ENCODE measurements around the gene TEDC2. TPM values are rescaled to one million over a fixed set of nuclear protein-coding genes. Genes with fewer than 3 reads are reported as not detected.

The TEDC2 gene
- total RNA-seq, 3 donors from 2014 or later (not counting 1 experiment from before 2014, with no cell fraction given), result 0.47 to 2.2 (median 0.55) TPM

- Histone ChIP-seq H3K4me3 (ENCODE audit: low read length) (peak overlapping the region; percentile 70), H3K27me3 (ENCODE audit: control insufficient read depth, insufficient read depth, low read length) (no peaks in the 10 kb centered on the region), H3K4me1 (ENCODE audit: control insufficient read depth, insufficient read depth, low read length) (peaks cover 20% of the 10 kb centered on the region), H3K9me3 (ENCODE audit: control insufficient read depth, insufficient read depth, low read length) (no peaks in the 10 kb centered on the region), H3K27ac (ENCODE audit: low read length) (no peak overlapping the region), H3K36me3 (ENCODE audit: control insufficient read depth, insufficient read depth, low read length) (peaks cover 11% of the 10 kb centered on the region)
- ATAC-seq (no peak), DNase-seq (peak in 1 of 2 donors; percentile 43)
- H3K27me3 Mint-ChIP-seq (ENCODE audit: low read depth in 2 of 2), result no peaks in the 10 kb centered on the region
- H3K4me3 Mint-ChIP-seq, result peak overlapping the region; percentile 93
- H3K36me3 Mint-ChIP-seq, result no peaks in the 10 kb centered on the region
- peak overlapping the region; percentile 68 to 83 for H3K27ac Mint-ChIP-seq
- H3K4me1 Mint-ChIP-seq, result peaks cover 25 to 26% of the 10 kb centered on the region in 2 donors
- TF ChIP-seq, protein P1, sequence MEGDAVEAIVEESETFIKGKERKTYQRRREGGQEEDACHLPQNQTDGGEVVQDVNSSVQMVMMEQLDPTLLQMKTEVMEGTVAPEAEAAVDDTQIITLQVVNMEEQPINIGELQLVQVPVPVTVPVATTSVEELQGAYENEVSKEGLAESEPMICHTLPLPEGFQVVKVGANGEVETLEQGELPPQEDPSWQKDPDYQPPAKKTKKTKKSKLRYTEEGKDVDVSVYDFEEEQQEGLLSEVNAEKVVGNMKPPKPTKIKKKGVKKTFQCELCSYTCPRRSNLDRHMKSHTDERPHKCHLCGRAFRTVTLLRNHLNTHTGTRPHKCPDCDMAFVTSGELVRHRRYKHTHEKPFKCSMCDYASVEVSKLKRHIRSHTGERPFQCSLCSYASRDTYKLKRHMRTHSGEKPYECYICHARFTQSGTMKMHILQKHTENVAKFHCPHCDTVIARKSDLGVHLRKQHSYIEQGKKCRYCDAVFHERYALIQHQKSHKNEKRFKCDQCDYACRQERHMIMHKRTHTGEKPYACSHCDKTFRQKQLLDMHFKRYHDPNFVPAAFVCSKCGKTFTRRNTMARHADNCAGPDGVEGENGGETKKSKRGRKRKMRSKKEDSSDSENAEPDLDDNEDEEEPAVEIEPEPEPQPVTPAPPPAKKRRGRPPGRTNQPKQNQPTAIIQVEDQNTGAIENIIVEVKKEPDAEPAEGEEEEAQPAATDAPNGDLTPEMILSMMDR (IDR thresholded peaks at IDR 0.05), result no peak
- H3K9me3 Mint-ChIP-seq, result no peaks in the 10 kb centered on the region
- WGBS (ENCODE audit: insufficient coverage), result 38% methylated on average over 28 of the region's 28 CpGs
- intact Hi-C loops (cut with micrococcal nuclease), result no loop called here
Observed at GRCh38 chr16:2428051-2428783, 31.7 kb upstream of the TEDC2 start.

DNA sequence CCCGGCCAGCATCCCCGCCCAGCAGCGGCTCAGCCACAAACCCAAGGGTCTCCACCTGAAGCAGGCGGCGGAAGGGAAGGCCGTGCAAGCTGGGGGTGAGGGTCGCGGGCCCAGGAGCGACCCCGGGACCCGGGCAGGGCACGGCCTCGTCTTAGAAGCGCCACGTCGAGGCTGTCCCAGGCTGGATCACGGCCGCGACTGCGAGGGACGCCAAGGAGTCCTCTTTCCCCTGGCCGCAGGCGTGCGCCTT is 31.2 kb upstream of the TEDC2 start:
- Mint-ChIP-seq H3K4me3 (peak overlapping the region; percentile 93), H3K27ac (peak overlapping the region; percentile 68 to 83), H3K4me1 (peaks cover 25 to 26% of the 10 kb centered on the region in 2 donors), H3K36me3 (no peaks in the 10 kb centered on the region), H3K9me3 (no peaks in the 10 kb centered on the region), H3K27me3 (ENCODE audit: low read depth in 2 of 2) (no peaks in the 10 kb centered on the region)
- TF ChIP-seq, protein P1 (IDR thresholded peaks at IDR 0.05), result no peak
- DNase-seq (no peak), ATAC-seq (no peak)
- no peaks in the 10 kb centered on the region for H3K9me3 ChIP-seq (ENCODE audit: control insufficient read depth, insufficient read depth, low read length)
- peak overlapping the region; percentile 70 for H3K4me3 ChIP-seq (ENCODE audit: low read length)
- under 1% methylated on average over 24 of the region's 24 CpGs for WGBS (ENCODE audit: insufficient coverage)
- no peaks in the 10 kb centered on the region for H3K27me3 ChIP-seq (ENCODE audit: control insufficient read depth, insufficient read depth, low read length)
- H3K36me3 ChIP-seq (ENCODE audit: control insufficient read depth, insufficient read depth, low read length), result peaks cover 12% of the 10 kb centered on the region
- intact Hi-C loops (cut with micrococcal nuclease), result no loop called here
- H3K4me1 ChIP-seq (ENCODE audit: control insufficient read depth, insufficient read depth, low read length), result peaks cover 19% of the 10 kb centered on the region
- no peak overlapping the region for H3K27ac ChIP-seq (ENCODE audit: low read length)

DNA sequence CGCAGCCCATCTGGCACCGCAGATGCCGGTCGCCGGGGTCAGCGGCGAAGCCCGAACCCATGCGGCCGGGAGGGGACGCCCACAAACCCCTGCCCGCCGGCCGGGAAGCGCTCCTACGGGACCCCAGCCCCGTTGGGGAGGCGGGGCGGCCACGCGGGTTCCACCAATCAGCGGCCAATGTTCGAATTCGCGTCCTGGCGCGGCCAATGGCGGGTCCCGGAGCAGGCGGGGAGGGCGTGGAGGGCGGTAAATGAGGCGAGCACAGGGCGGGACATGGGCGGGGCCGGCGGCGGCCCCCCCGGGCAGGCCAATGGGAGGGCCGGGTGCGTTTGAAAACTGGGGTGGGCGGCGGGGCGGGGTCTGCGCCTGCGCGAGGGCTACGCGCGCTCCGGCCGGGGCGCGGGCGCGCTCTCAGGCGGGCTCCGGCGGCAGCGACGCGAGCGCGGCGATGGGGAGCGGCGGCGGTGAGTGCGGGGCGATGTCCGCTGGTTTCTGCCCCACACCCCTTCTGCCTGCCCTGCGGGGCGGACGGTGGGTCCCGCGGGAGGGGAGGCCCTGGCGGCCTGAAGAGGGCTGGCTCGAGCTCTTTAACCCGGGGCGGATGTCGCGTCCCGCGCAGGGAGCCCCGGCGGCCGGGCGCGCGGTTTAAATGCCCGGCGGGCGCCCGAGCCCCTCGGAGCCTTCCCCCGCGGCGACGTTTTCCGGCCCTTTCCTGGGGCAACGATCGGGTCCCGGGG is 30.7 kb upstream of the TEDC2 start, which contains the start of gene CCNF:
CCNF (plus strand) TSS at position 414 of the 737 bp plus-strand sequence; CDS start at position 449, 35 bp downstream.
- Mint-ChIP-seq H3K27me3 (ENCODE audit: low read depth in 2 of 2) (no peaks in the 10 kb centered on the region), H3K36me3 (no peaks in the 10 kb centered on the region), H3K27ac (peak within 1 kb of the TSS; percentile 68 to 83), H3K9me3 (no peaks in the 10 kb centered on the region), H3K4me3 (peak within 1 kb of the TSS; percentile 93), H3K4me1 (peaks cover 25 to 26% of the 10 kb centered on the region in 2 donors)
- H3K27ac ChIP-seq (ENCODE audit: low read length), result no peak within 1 kb of the TSS
- peak; percentile 97 to 99 (median 98) for ATAC-seq
- TF ChIP-seq, protein P1 (IDR thresholded peaks at IDR 0.05), result no peak
- DNase-seq, result peak; percentile 91 to 98
- WGBS (ENCODE audit: insufficient coverage), result under 1% methylated on average over 103 of the region's 103 CpGs
- peak within 1 kb of the TSS; percentile 70 for H3K4me3 ChIP-seq (ENCODE audit: low read length)
- intact Hi-C loops (cut with micrococcal nuclease), result no loop called here
- no peaks in the 10 kb centered on the region for H3K9me3 ChIP-seq (ENCODE audit: control insufficient read depth, insufficient read depth, low read length)
- H3K27me3 ChIP-seq (ENCODE audit: control insufficient read depth, insufficient read depth, low read length), result no peaks in the 10 kb centered on the region
- H3K4me1 ChIP-seq (ENCODE audit: control insufficient read depth, insufficient read depth, low read length), result peaks cover 19% of the 10 kb centered on the region
- H3K36me3 ChIP-seq (ENCODE audit: control insufficient read depth, insufficient read depth, low read length), result peaks cover 12% of the 10 kb centered on the region
